Astrocyte of the spinal cord (primary cell): Measurements from ENCODE around the gene CDHR4.

ENCODE experiments used
- DNase-seq: peaks from one replicate; pipeline ENCODE4 v3.0.0; 2011; ENCODE audit warnings: low read depth, low spot score
- H3K4me3 ChIP-seq: 2 replicates; pipeline ENCODE4 v1.5.1; 2011; ENCODE audit warnings: low read depth, mild to moderate bottlenecking, low read length, moderate library complexity
- CTCF ChIP-seq: IDR thresholded peaks from 2 replicates; pipeline ENCODE4 v1.5.1; 2012; ENCODE audit warnings: low read depth, mild to moderate bottlenecking, low read length, inconsistent platforms
- in situ Hi-C: cut with HindIII; loops from 2 replicates; pipeline ENCODE4 v1.10.0; 2017; ENCODE audit warnings: low sequenced_read_pairs

CDHR4 gene

GRCh38 chr3:49802719-49803464, 3.2 kb upstream of the CDHR4 start, which contains the start of gene INKA1:
INKA1 (plus strand) TSS chr3:49803261; CDS start chr3:49803393, 132 bp downstream.
- peak; percentile 79 for DNase-seq
- H3K4me3 ChIP-seq: peak within 1 kb of the TSS; percentile 66
- in situ Hi-C loops: no loop called here
- peak; percentile 92 for TF ChIP-seq CTCF

DNA sequence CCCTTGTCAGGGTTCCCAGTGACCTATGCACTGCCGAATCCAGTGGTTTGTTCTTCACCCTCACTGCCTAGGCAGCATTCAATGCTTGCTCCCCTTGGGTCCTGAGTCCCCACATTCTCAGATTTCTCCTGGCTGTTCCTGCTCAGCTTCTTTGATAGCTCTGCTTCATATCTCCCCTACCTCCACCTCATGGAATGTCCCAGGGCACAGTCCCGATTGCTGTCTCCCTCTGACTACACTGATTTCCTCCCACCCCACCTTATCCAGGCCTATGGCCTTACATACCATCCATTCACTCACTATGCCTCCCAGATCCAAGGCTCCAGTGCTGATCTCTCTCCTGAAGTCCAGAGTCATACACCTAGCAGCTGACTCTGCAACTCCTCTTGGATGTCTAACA, 1.5 kb upstream of the CDHR4 start:
- no peak for TF ChIP-seq CTCF
- no peak overlapping the region for H3K4me3 ChIP-seq
- in situ Hi-C loops: no loop called here
- no peak for DNase-seq

GRCh38 chr3:49799105-49799504, 568 bp downstream of the CDHR4 start:
- DNase-seq: no peak
- in situ Hi-C loops: no loop called here
- no peak overlapping the region for H3K4me3 ChIP-seq

DNA sequence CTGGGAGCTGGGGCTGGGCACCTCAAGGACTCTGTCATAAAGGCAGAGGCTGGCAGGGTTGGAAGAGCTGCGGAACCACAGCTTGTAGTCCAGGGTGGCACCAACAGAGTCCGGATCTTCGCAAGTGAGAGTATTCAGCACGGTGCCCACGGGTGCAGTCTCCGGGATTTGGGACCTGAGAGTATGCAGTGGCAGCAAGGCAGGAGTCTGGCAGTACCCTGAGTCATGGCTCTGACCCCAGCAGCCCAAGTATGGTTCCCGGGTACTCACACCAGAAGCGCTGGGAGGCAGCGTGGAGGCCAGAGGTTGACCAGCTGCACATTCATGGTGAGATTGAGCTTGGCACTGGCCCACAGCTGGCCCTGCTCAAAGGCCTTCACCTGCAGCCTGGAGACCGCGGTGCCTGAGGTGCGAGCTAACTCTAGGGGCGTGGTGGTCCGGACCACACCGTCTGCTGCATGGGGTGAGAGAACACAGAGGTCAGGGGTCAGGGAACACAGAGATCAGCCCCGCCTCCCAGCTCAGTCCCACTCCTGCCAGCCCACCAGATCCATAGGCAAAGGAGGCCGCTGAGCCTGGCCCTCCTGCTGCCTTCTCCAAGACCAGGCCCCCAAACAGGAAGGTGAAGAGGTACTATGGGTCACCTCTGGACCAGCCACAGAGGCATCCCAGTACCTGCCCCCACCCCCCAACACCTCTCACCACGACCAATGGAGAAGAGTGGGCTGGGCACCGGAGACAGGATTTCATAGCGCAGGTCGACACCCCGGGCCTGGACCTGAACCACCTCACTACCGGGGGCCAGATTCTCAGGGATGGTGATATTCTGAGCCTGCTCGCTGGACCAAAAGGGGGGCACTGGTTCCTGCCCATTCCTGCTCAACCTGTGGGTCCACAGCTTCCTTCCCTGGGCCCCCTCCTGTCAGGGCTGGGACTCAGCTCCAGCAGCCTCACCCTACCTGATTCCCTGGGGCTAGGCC, 4.5 kb downstream of the CDHR4 start:
- TF ChIP-seq CTCF: no peak
- in situ Hi-C loops: no loop called here
- DNase-seq: no peak
- H3K4me3 ChIP-seq: no peak overlapping the region

More at GRCh38 chr3:49799105-49799504, 568 bp downstream of the CDHR4 start:
- TF ChIP-seq CTCF: no peak

- TF ChIP-seq CTCF: no peak
- no peak for DNase-seq
- no peak overlapping the region for H3K4me3 ChIP-seq
- in situ Hi-C loops: no loop called here
These were observed 5.2 kb downstream of the CDHR4 start for GRCh38 chr3:49794431-49794830.

DNA sequence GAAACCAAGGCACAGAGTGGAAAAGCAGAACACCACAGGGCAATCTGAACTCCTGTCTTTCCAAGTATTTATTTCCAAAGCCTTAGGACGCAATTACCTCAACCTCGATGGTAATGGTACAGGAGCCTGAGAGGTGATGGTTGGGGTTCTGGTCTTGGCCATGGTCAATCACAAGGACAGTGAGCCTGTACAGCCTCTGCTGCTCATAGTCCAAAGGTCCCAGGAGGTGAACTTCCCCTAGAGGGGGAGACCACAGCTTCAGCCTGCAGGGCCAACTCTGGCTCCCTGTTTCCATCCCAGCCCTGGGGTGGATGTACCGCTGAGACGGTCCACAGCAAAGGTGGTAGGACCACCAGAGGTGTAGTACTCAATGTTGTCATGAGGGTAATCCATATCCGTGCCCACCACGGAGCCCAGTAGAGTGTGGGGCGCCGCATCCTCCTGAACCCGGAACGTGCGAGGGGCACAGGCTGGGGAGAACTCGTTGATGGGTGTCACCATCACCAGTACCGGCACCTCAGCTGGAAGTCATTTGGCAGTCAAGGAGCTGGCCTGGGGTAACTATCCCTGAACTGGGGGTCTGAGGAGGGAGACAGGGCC, 6.1 kb downstream of the CDHR4 start:
- no peak overlapping the region for H3K4me3 ChIP-seq
- DNase-seq: no peak
- no peak for TF ChIP-seq CTCF
- in situ Hi-C loops: no loop called here
